22Rv1 (cell line): Measurements from ENCODE around the gene POLL.

Source experiments
- ZFX ChIP-seq: fragments of 450-650 bp; IDR thresholded peaks from 2 replicates; pipeline ENCODE4 v1.6.1; 2017; ENCODE audit warnings: antibody characterized with exemption, borderline replicate concordance
- TF ChIP-seq, protein P1 (sequence below): fragments of 450-650 bp; IDR thresholded peaks from 2 replicates; pipeline ENCODE4 v1.5.1; 2017; ENCODE audit warnings: mild to moderate bottlenecking

DNA sequence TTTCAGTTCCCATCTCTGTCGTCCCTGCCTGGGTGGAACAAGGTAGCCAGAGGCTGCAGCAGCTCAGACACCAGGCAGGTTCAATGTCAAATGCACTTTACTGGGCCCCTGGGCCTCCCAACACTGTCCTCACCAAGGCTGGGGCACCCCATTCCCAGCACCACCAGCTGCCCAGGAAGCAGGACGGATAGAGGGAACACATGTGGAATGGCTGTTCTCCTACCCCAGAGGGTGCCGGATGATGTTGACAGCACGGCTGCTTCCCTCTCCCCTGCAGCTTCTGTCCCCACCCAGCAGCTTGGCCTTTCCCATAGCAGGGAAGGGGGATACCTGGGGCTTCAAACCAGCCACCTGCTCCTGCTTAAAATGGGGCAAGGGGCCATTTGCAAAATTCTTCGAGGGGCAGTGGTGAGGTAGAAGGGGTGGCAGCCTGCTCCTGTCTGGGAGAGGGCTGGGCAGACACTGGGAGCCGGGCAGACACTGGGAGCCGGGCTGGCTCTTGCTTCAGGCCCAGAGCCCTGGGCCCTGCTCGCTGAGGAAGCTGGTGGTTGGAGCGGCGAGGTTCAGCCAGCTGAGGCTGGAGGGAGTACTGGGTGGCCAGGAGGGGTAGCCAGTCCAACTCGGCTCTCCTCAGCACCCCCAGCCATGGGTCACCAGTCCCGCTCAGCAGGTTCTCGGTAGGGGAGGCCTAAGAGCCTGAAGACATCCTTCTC, 9.1 kb downstream of the POLL start:
- TF ChIP-seq, protein P1, sequence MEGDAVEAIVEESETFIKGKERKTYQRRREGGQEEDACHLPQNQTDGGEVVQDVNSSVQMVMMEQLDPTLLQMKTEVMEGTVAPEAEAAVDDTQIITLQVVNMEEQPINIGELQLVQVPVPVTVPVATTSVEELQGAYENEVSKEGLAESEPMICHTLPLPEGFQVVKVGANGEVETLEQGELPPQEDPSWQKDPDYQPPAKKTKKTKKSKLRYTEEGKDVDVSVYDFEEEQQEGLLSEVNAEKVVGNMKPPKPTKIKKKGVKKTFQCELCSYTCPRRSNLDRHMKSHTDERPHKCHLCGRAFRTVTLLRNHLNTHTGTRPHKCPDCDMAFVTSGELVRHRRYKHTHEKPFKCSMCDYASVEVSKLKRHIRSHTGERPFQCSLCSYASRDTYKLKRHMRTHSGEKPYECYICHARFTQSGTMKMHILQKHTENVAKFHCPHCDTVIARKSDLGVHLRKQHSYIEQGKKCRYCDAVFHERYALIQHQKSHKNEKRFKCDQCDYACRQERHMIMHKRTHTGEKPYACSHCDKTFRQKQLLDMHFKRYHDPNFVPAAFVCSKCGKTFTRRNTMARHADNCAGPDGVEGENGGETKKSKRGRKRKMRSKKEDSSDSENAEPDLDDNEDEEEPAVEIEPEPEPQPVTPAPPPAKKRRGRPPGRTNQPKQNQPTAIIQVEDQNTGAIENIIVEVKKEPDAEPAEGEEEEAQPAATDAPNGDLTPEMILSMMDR, result no peak
- no peak for TF ChIP-seq ZFX
